Kidney epithelial cell (primary cell): ENCODE measurements around the gene SPEF1. TPM values are rescaled to one million over a fixed set of nuclear protein-coding genes. Genes with fewer than 3 reads are reported as not detected.

Experiments used
- DNase-seq: peaks from one replicate; pipeline ENCODE4 v3.0.0-alpha.2; 2010; ENCODE audit warnings: low read depth
- H3K27me3 ChIP-seq: 2 replicates; pipeline ENCODE4 v1.6.0; 2011; ENCODE audit warnings: low read length; ENCODE audit not compliant: control insufficient read depth, insufficient read depth
- H3K36me3 ChIP-seq: 2 replicates; pipeline ENCODE4 v1.5.1; 2011; ENCODE audit warnings: low read length; ENCODE audit not compliant: control insufficient read depth, insufficient read depth
- H3K4me3 ChIP-seq: 2 replicates; pipeline ENCODE4 v1.5.1; 2011; ENCODE audit warnings: low read depth, mild to moderate bottlenecking, control low read depth, low read length
- CTCF ChIP-seq: IDR thresholded peaks from 2 replicates; pipeline ENCODE4 v1.5.1; 2011; ENCODE audit warnings: mild to moderate bottlenecking, moderate library complexity, low read length, control low read depth, inconsistent platforms; ENCODE audit not compliant: insufficient read depth, poor library complexity, severe bottlenecking
- total RNA-seq: library from RNA; depleted of rRNA; stranded (reverse); fragments of >200 nt; gene quantifications from 2 replicates; pipeline ENCODE4 v1.2.3, GENCODE V29; 2015

Gene SPEF1
- total RNA-seq, 1 donor from 2014 or later = not detected

- H3K36me3 ChIP-seq = no peaks in the 10 kb centered on the region
- peaks cover 56% of the 10 kb centered on the region for H3K27me3 ChIP-seq
- DNase-seq = no peak
- no peak overlapping the region for H3K4me3 ChIP-seq
- no peak for TF ChIP-seq CTCF
Observed at GRCh38 chr20:3729378-3729777, 51.9 kb downstream of the SPEF1 start.

GRCh38 chr20:3728876-3729275 lies 52.4 kb downstream of the SPEF1 start:
- no peak for TF ChIP-seq CTCF
- peaks cover 53% of the 10 kb centered on the region for H3K27me3 ChIP-seq

GRCh38 chr20:3728354-3728753 lies 52.9 kb downstream of the SPEF1 start:
- H3K36me3 ChIP-seq = no peaks in the 10 kb centered on the region
- no peak for TF ChIP-seq CTCF
- no peak for DNase-seq
- peaks cover 48% of the 10 kb centered on the region for H3K27me3 ChIP-seq
- H3K4me3 ChIP-seq = no peak overlapping the region

More at GRCh38 chr20:3728876-3729275, 52.4 kb downstream of the SPEF1 start:
- Histone ChIP-seq H3K4me3 (no peak overlapping the region), H3K36me3 (no peaks in the 10 kb centered on the region)
- DNase-seq = no peak

Other genes starting within 250 kb of the SPEF1 start
- not detected in 2 replicates for gene GFRA4, start 118.0 kb downstream of the SPEF1 start, total RNA-seq
- 0.13 and 0.41 TPM in 2 replicates for gene ADAM33, start 99.4 kb downstream of the SPEF1 start, total RNA-seq
- gene SIGLEC1, start 68.8 kb downstream of the SPEF1 start, total RNA-seq = not detected in 2 replicates
- 0.08 and 0.68 TPM in 2 replicates for gene HSPA12B, start 48.8 kb downstream of the SPEF1 start, total RNA-seq
- 34.8 and 35.2 TPM in 2 replicates for gene ADISSP, start 13.7 kb downstream of the SPEF1 start, total RNA-seq
- 66.2 and 73.3 TPM in 2 replicates for gene CENPB, start 5.3 kb upstream of the SPEF1 start, total RNA-seq
- 8.3 and 13.0 TPM in 2 replicates for gene CDC25B, start 14.9 kb upstream of the SPEF1 start, total RNA-seq
- 13.7 and 15.0 TPM in 2 replicates for gene AP5S1, start 39.1 kb upstream of the SPEF1 start, total RNA-seq
- 30.8 and 32.0 TPM in 2 replicates for gene MAVS, start 65.4 kb upstream of the SPEF1 start, total RNA-seq
- gene PANK2, start 107.9 kb upstream of the SPEF1 start, total RNA-seq = 29.9 and 40.8 TPM in 2 replicates
- 14.8 and 22.0 TPM in 2 replicates for gene RNF24, start 234.1 kb upstream of the SPEF1 start, total RNA-seq